ENCODE data around the gene ZFP82. TPM values are rescaled to one million over a fixed set of nuclear protein-coding genes. Genes with fewer than 3 reads are reported as not detected.
A peak's percentile ranks its signal among the peaks of the same experiment; 100 is the strongest.

Gene ZFP82
- total RNA-seq, 4 donors from 2014 or later = 0.80 to 3.7 (median 2.4) TPM

DNA sequence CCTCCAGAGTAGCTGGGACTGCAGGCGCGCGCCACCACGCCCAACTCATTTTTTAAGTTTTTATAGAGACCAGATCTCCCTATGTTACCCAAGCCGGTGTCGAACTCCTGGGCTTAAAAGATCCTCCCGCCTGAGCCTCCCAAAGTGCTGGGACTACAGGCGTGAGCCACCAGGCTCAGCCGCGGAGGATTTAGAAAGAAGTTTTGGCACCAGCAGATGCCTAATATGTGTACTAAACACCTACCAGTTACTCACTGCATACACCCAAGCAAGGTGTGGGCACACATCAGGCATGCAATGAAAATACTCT, 39.0 kb downstream of the ZFP82 start:
- in situ Hi-C loops (cut with MboI; ENCODE audit: low pct_ligation_motif_present in 1 of 4, low pct_unique_long_range_greater_than_20kb in 1 of 4, low sequenced_read_pairs in 3 of 4) = no loop called here
- no peaks in the 10 kb centered on the region for H3K9me3 ChIP-seq
- H3K36me3 ChIP-seq = no peaks in the 10 kb centered on the region
- H3K4me1 ChIP-seq = peaks cover 8 to 13% (median 10%) of the 10 kb centered on the region in 4 donors
- intact Hi-C loops (cut with DNase I; ENCODE audit: low total_unique reads) = no loop called here
- H3K4me3 ChIP-seq = peak overlapping the region; percentile 46 to 90 (median 68)
- DNase-seq = no peak
- TF ChIP-seq POLR2AphosphoS5 (IDR thresholded peaks at IDR 0.05) = no peak
- TF ChIP-seq, protein P1, sequence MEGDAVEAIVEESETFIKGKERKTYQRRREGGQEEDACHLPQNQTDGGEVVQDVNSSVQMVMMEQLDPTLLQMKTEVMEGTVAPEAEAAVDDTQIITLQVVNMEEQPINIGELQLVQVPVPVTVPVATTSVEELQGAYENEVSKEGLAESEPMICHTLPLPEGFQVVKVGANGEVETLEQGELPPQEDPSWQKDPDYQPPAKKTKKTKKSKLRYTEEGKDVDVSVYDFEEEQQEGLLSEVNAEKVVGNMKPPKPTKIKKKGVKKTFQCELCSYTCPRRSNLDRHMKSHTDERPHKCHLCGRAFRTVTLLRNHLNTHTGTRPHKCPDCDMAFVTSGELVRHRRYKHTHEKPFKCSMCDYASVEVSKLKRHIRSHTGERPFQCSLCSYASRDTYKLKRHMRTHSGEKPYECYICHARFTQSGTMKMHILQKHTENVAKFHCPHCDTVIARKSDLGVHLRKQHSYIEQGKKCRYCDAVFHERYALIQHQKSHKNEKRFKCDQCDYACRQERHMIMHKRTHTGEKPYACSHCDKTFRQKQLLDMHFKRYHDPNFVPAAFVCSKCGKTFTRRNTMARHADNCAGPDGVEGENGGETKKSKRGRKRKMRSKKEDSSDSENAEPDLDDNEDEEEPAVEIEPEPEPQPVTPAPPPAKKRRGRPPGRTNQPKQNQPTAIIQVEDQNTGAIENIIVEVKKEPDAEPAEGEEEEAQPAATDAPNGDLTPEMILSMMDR (IDR thresholded peaks at IDR 0.05) = no peak
- no peak for TF ChIP-seq EP300 (IDR thresholded peaks at IDR 0.05; ENCODE audit: low read depth)
- no peak for TF ChIP-seq POLR2A (IDR thresholded peaks at IDR 0.05)
- peak overlapping the region; percentile 87 to 93 (median 90) for H3K27ac ChIP-seq
- no peaks in the 10 kb centered on the region for H3K27me3 ChIP-seq
- WGBS, 2 donors (ENCODE audit: low coverage in 1 of 2) = 64% methylated on average over 10 of the region's 10 CpGs; no CpG with 5 or more reads in 1 of the 2 donors

- TF ChIP-seq, protein P1 (IDR thresholded peaks at IDR 0.05) = peak in 1 of 5 experiments; percentile 18
- TF ChIP-seq POLR2AphosphoS5 (IDR thresholded peaks at IDR 0.05) (peak; percentile 79 to 85 (median 85)), EP300 (IDR thresholded peaks at IDR 0.05; ENCODE audit: low read depth) (no peak), POLR2A (IDR thresholded peaks at IDR 0.05) (peak; percentile 74)
- intact Hi-C loops (cut with DNase I; ENCODE audit: low total_unique reads) = no loop called here
- Histone ChIP-seq H3K4me3 (peak within 1 kb of the TSS; percentile 46 to 90 (median 68)), H3K9me3 (no peaks in the 10 kb centered on the region), H3K27ac (peak within 1 kb of the TSS; percentile 87 to 93 (median 90)), H3K36me3 (no peaks in the 10 kb centered on the region), H3K27me3 (no peaks in the 10 kb centered on the region), H3K4me1 (peaks cover 8 to 13% (median 10%) of the 10 kb centered on the region in 4 donors)
- in situ Hi-C loops (cut with MboI; ENCODE audit: low pct_ligation_motif_present in 1 of 4, low pct_unique_long_range_greater_than_20kb in 1 of 4, low sequenced_read_pairs in 3 of 4) = no loop called here
- 8% methylated on average over 41 of the region's 69 CpGs; no CpG with 5 or more reads in 1 of the 2 donors for WGBS, 2 donors (ENCODE audit: low coverage in 1 of 2)
- peak; percentile 95 for DNase-seq
Observed at GRCh38 chr19:36378625-36379509, 39.6 kb downstream of the ZFP82 start, which contains the start of gene ZFP14. TSS of gene ZFP14 (minus strand) at chr19:36379201. CDS start at chr19:36367892, 11,309 bp downstream.

DNA sequence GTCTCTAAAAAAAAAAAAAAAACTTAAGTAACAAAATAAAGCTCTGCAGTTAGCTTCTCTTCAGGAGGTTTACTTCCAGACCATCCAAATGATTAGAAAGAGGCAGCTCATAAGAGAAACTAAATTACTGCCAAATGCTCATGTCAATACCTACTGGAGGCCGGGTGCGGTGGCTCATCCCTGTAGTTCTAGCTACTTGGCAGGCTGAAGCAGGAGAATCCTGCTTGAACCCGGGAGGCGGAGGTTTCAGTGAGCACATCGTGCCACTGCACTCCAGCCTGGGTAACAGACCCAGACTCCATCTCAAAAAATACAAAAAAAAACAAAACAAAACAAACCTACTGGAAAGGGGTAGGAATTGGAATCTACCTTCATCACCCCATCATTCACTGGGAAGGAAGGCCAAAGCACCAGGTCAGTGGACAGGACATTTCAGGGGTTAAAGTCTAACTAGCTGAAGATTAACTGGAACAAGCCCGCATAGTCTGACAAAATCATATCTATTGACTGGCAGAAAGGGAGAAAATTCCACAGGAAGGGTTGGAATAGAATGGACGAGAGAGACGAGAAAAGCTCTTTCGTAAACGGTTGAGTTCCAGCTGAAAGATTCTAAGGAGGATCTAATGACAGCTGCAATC, 40.8 kb downstream of the ZFP82 start:
- in situ Hi-C loops (cut with MboI; ENCODE audit: low pct_ligation_motif_present in 1 of 4, low pct_unique_long_range_greater_than_20kb in 1 of 4, low sequenced_read_pairs in 3 of 4) (no loop called here), intact Hi-C loops (cut with DNase I; ENCODE audit: low total_unique reads) (no loop called here)
- 51 to 70% methylated on average over 6 to 10 of the region's 10 CpGs for WGBS, 2 donors (ENCODE audit: low coverage in 1 of 2)
- Histone ChIP-seq H3K4me1 (peaks cover 8 to 13% (median 10%) of the 10 kb centered on the region in 4 donors), H3K9me3 (no peaks in the 10 kb centered on the region), H3K27ac (peak overlapping the region; percentile 87 to 93 (median 90)), H3K27me3 (no peaks in the 10 kb centered on the region), H3K4me3 (peak overlapping the region in 3 of 4 donors; percentile 61 to 90 (median 76)), H3K36me3 (no peaks in the 10 kb centered on the region)
- DNase-seq = no peak
- TF ChIP-seq POLR2A (IDR thresholded peaks at IDR 0.05) (no peak), EP300 (IDR thresholded peaks at IDR 0.05; ENCODE audit: low read depth) (no peak), POLR2AphosphoS5 (IDR thresholded peaks at IDR 0.05) (no peak)
- TF ChIP-seq, protein P1 (IDR thresholded peaks at IDR 0.05) = no peak

DNA sequence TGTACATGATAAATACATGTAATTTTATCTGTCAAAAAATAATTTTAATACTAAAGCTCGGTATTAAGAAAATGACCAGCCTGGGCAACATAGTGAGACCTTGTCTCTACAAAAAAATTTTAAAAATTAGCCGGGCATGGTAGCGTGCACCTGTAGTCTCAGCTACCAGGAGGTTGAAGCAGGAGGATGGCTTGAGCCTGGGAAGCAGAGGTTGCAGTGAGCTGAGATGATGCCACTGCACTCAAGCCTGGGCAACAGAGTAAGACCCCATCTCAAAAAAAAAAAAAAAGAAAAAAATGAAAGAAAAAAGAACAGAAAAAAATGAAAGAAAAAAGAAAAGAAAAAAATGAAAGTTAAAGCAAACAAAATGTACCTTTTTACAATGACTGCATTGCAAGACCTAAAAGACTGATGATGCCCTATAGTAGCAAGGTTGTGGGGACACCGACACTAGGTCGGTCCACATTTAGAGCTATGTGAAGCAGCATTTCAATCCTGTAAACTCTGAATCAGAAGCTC, 44.7 kb downstream of the ZFP82 start:
- Histone ChIP-seq H3K9me3 (peaks cover 3 to 4% of the 10 kb centered on the region in 2 donors), H3K27ac (no peak overlapping the region), H3K36me3 (peaks cover 0 to 5% (median 0%) of the 10 kb centered on the region in 4 donors), H3K4me3 (no peak overlapping the region), H3K27me3 (no peaks in the 10 kb centered on the region), H3K4me1 (peaks cover 8 to 13% (median 9%) of the 10 kb centered on the region in 4 donors)
- 95 to 98% methylated on average over 4 to 5 of the region's 5 CpGs for WGBS, 2 donors (ENCODE audit: low coverage in 1 of 2)
- TF ChIP-seq EP300 (IDR thresholded peaks at IDR 0.05; ENCODE audit: low read depth) (no peak), POLR2AphosphoS5 (IDR thresholded peaks at IDR 0.05) (no peak), POLR2A (IDR thresholded peaks at IDR 0.05) (no peak)
- TF ChIP-seq, protein P1 (IDR thresholded peaks at IDR 0.05) = no peak
- in situ Hi-C loops (cut with MboI; ENCODE audit: low pct_ligation_motif_present in 1 of 4, low pct_unique_long_range_greater_than_20kb in 1 of 4, low sequenced_read_pairs in 3 of 4) (no loop called here), intact Hi-C loops (cut with DNase I; ENCODE audit: low total_unique reads) (no loop called here)
- no peak for DNase-seq

All from transverse colon (tissue), 4 donors.